WTC11 (cell line): ENCODE results near the gene TMEM132E.

Experiments
- ATF1 ChIP-seq: sonication (generic); formaldehyde crosslinking; IDR thresholded peaks from 2 replicates; pipeline ENCODE4 v1.8.1; 2023; ENCODE audit warnings: mild to moderate bottlenecking, moderate library complexity, missing genetic modification reagents
- CREM ChIP-seq: sonication (generic); formaldehyde crosslinking; IDR thresholded peaks from 2 replicates; pipeline ENCODE4 v1.8.1; 2022; ENCODE audit warnings: mild to moderate bottlenecking, missing genetic modification reagents, moderate library complexity
- ESRRA ChIP-seq: sonication (generic); formaldehyde crosslinking; IDR thresholded peaks from 2 replicates; pipeline ENCODE4 v1.8.1; 2022; ENCODE audit warnings: mild to moderate bottlenecking, missing genetic modification reagents, borderline replicate concordance
- ZNF232 ChIP-seq: sonication (generic); formaldehyde crosslinking; IDR thresholded peaks from 2 replicates; pipeline ENCODE4 v1.8.0; 2022; ENCODE audit warnings: mild to moderate bottlenecking, missing genetic modification reagents
- TF ChIP-seq, protein P1 (sequence below): fragments of 200-600 bp; IDR thresholded peaks from 2 replicates; pipeline ENCODE4 v1.8.0; 2022; ENCODE audit warnings: antibody characterized with exemption
- TF ChIP-seq, protein P2 (sequence below): fragments of 250-450 bp; sonication (Bioruptor Pico); IDR thresholded peaks from 2 replicates; pipeline ENCODE4 v2.1.2; 2022; ENCODE audit warnings: mild to moderate bottlenecking, moderate library complexity
- TF ChIP-seq, protein P3 (sequence below): sonication (generic); formaldehyde crosslinking; IDR thresholded peaks from 2 replicates; pipeline ENCODE4 v1.8.1; 2023; ENCODE audit warnings: mild to moderate bottlenecking, missing genetic modification reagents, moderate library complexity

DNA sequence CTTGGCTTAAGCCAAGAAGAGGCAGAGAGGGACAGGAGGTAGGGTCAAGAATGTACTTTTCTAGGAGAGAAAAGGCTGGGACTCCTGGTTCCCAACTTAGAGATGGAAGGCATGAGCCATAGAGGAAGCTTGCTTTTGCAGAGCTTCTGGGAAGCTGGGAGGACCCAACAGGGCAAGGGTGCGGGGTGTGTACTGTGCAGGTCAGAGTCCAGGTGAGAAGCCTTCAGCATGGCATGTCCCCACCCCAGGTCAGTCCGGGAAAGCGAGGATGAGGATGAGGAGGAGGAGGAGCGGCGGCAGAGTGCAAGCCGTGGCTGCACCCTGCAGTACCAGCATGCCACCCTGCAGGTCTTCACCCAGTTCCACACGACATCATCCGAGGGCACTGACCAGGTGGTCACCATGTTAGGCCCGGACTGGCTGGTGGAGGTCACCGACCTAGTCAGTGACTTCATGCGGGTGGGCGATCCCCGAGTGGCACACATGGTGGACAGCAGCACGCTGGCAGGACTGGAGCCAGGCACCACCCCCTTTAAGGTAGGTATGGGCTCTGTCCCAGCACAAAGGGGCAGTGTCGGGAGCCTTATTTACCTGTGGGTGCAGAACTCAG lies 55.3 kb downstream of the TMEM132E start:
- TF ChIP-seq ZNF232 (CRISPR knock-in tag) (no peak), CREM (CRISPR knock-in tag) (no peak), ESRRA (CRISPR knock-in tag) (no peak), ATF1 (CRISPR knock-in tag) (no peak)
- TF ChIP-seq, protein P1, sequence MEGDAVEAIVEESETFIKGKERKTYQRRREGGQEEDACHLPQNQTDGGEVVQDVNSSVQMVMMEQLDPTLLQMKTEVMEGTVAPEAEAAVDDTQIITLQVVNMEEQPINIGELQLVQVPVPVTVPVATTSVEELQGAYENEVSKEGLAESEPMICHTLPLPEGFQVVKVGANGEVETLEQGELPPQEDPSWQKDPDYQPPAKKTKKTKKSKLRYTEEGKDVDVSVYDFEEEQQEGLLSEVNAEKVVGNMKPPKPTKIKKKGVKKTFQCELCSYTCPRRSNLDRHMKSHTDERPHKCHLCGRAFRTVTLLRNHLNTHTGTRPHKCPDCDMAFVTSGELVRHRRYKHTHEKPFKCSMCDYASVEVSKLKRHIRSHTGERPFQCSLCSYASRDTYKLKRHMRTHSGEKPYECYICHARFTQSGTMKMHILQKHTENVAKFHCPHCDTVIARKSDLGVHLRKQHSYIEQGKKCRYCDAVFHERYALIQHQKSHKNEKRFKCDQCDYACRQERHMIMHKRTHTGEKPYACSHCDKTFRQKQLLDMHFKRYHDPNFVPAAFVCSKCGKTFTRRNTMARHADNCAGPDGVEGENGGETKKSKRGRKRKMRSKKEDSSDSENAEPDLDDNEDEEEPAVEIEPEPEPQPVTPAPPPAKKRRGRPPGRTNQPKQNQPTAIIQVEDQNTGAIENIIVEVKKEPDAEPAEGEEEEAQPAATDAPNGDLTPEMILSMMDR, result no peak
- TF ChIP-seq, protein P2, sequence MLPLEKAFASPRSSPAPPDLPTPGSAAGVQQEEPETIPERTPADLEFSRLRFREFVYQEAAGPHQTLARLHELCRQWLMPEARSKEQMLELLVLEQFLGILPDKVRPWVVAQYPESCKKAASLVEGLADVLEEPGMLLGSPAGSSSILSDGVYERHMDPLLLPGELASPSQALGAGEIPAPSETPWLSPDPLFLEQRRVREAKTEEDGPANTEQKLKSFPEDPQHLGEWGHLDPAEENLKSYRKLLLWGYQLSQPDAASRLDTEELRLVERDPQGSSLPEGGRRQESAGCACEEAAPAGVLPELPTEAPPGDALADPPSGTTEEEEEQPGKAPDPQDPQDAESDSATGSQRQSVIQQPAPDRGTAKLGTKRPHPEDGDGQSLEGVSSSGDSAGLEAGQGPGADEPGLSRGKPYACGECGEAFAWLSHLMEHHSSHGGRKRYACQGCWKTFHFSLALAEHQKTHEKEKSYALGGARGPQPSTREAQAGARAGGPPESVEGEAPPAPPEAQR (CRISPR knock-in tag), result no peak
- TF ChIP-seq, protein P3, sequence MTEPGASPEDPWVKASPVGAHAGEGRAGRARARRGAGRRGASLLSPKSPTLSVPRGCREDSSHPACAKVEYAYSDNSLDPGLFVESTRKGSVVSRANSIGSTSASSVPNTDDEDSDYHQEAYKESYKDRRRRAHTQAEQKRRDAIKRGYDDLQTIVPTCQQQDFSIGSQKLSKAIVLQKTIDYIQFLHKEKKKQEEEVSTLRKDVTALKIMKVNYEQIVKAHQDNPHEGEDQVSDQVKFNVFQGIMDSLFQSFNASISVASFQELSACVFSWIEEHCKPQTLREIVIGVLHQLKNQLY (CRISPR knock-in tag), result no peak
